ENCODE measurements around the gene DNAH11. TPM values are rescaled to one million over a fixed set of nuclear protein-coding genes. Genes with fewer than 3 reads are reported as not detected.

Gene DNAH11
- total and polyA plus RNA-seq, 2 donors (not counting 1 experiment from before 2014, with no cell fraction given) = 0.33 to 0.34 TPM

DNA sequence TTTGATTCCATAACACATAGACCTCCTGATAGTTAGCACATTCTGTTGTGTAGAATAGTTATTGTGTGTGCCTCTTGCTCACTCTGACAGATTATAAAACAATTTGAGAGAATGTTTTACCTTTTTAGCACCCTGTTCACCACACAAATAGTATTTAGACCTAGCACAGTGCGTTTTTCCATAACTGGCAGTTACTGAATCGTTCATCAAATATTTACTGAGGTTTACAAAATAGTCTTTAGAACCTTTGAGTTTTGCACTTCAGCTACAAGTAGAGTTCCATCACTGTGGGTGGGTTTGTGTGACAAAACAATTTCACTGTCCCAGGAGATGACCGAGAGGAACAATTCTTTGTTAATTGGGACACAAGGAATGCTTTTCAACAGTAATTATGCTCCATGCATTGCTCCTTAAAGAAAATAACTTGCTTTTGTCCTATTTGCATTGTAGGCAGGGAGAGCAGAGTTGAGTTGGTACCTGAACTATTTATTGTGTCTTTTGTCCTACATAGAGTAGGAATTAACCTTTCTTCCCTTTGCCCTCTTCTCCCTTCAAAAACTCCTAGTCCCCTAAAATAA lies 62.3 kb downstream of the DNAH11 start:
- H3K4me2 ChIP-seq (ENCODE audit: extremely low read depth, insufficient read depth, low read length) = no peak overlapping the region
- no peaks in the 10 kb centered on the region for H3K36me3 ChIP-seq (ENCODE audit: control insufficient read depth, insufficient read depth, low read length)
- no peaks in the 10 kb centered on the region for H3K27me3 ChIP-seq (ENCODE audit: control insufficient read depth, insufficient read depth, low read length)
- no peaks in the 10 kb centered on the region for H4K20me1 ChIP-seq (ENCODE audit: control insufficient read depth, extremely low read depth, insufficient read depth, low read length)
- H3K9ac ChIP-seq (ENCODE audit: insufficient read depth, low read length) = no peak overlapping the region
- no peaks in the 10 kb centered on the region for H3K4me1 ChIP-seq (ENCODE audit: control insufficient read depth, extremely low read depth, insufficient read depth, low read length)
- no peak for DNase-seq (ENCODE audit: low read depth in 2 of 2)
- H3K9me3 ChIP-seq (ENCODE audit: control insufficient read depth, insufficient read depth, low read depth, low read length) = no peaks in the 10 kb centered on the region
- H3K27ac ChIP-seq (ENCODE audit: insufficient read depth, low read length) = no peak overlapping the region
- TF ChIP-seq, protein P1, sequence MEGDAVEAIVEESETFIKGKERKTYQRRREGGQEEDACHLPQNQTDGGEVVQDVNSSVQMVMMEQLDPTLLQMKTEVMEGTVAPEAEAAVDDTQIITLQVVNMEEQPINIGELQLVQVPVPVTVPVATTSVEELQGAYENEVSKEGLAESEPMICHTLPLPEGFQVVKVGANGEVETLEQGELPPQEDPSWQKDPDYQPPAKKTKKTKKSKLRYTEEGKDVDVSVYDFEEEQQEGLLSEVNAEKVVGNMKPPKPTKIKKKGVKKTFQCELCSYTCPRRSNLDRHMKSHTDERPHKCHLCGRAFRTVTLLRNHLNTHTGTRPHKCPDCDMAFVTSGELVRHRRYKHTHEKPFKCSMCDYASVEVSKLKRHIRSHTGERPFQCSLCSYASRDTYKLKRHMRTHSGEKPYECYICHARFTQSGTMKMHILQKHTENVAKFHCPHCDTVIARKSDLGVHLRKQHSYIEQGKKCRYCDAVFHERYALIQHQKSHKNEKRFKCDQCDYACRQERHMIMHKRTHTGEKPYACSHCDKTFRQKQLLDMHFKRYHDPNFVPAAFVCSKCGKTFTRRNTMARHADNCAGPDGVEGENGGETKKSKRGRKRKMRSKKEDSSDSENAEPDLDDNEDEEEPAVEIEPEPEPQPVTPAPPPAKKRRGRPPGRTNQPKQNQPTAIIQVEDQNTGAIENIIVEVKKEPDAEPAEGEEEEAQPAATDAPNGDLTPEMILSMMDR (conservative IDR thresholded peaks at IDR 0.05 in 1 of 2, IDR thresholded peaks at IDR 0.05 in 1 of 2; ENCODE audit: low read depth in 1 of 2, low read length in 2 of 2) = no peak
- no peak for TF ChIP-seq EZH2 (IDR thresholded peaks at IDR 0.05; ENCODE audit: low read length, missing control alignments)
- H3K4me3 ChIP-seq (replicated peaks in 1 of 4; ENCODE audit: control extremely low read depth in 1 of 4, insufficient read depth in 1 of 4, low read depth in 3 of 4, low read length in 4 of 4) = no peak overlapping the region
- H3K79me2 ChIP-seq (ENCODE audit: control insufficient read depth, insufficient read depth, low read length) = no peaks in the 10 kb centered on the region
- no peak overlapping the region for H2AFZ ChIP-seq (ENCODE audit: low read length)

DNA sequence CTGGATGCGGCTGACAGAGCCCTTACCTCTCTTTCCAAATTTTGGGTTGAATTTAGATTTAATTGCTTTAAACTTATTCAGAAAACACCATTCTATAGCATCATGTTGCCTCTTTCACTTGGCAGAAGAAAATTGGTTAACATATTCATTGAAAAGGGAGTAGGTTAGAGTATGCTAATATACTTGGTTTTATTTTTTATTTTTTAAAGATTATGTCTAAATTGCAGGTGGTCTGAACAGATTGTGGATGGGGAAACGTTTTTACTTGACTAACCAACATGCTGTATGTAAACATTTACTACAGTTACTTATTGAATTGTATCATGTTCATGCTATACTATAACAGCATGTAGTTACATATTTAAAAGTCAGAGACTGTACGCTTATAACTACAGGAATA lies 65.6 kb downstream of the DNAH11 start:
- DNase-seq (ENCODE audit: low read depth in 2 of 2) = no peak
- no peak overlapping the region for H3K9ac ChIP-seq (ENCODE audit: insufficient read depth, low read length)
- H4K20me1 ChIP-seq (ENCODE audit: control insufficient read depth, extremely low read depth, insufficient read depth, low read length) = no peaks in the 10 kb centered on the region
- H3K79me2 ChIP-seq (ENCODE audit: control insufficient read depth, insufficient read depth, low read length) = no peaks in the 10 kb centered on the region
- H3K9me3 ChIP-seq (ENCODE audit: control insufficient read depth, insufficient read depth, low read depth, low read length) = no peaks in the 10 kb centered on the region
- no peaks in the 10 kb centered on the region for H3K4me1 ChIP-seq (ENCODE audit: control insufficient read depth, extremely low read depth, insufficient read depth, low read length)
- H3K27ac ChIP-seq (ENCODE audit: insufficient read depth, low read length) = no peak overlapping the region
- no peaks in the 10 kb centered on the region for H3K36me3 ChIP-seq (ENCODE audit: control insufficient read depth, insufficient read depth, low read length)
- no peak overlapping the region for H3K4me3 ChIP-seq (replicated peaks in 1 of 4; ENCODE audit: control extremely low read depth in 1 of 4, insufficient read depth in 1 of 4, low read depth in 3 of 4, low read length in 4 of 4)
- H3K27me3 ChIP-seq (ENCODE audit: control insufficient read depth, insufficient read depth, low read length) = no peaks in the 10 kb centered on the region
- no peak overlapping the region for H2AFZ ChIP-seq (ENCODE audit: low read length)
- no peak for TF ChIP-seq EZH2 (IDR thresholded peaks at IDR 0.05; ENCODE audit: low read length, missing control alignments)
- TF ChIP-seq, protein P1 (conservative IDR thresholded peaks at IDR 0.05 in 1 of 2, IDR thresholded peaks at IDR 0.05 in 1 of 2; ENCODE audit: low read depth in 1 of 2, low read length in 2 of 2) = no peak
- H3K4me2 ChIP-seq (ENCODE audit: extremely low read depth, insufficient read depth, low read length) = no peak overlapping the region

DNA sequence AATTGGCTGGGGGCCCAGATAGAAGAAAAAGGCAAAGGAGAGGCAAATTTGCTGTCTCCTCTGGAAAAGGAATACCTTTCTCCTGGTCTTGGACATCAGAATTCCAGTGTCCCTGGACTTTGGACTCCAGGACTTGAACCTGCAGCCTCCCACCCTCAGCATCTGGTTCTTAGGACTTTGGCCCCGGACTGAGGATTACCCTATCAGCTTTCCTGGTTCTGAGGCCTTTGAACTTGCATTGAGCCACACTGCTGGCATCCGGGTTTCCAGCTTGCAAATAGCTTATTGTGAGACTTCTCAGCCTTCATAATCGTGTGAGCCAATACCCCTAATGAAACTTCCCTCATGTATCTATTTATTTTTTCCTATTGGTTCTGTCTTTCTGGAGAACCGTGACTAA lies 68.3 kb downstream of the DNAH11 start:
- Histone ChIP-seq H3K9ac (ENCODE audit: insufficient read depth, low read length) (no peak overlapping the region), H3K4me1 (ENCODE audit: control insufficient read depth, extremely low read depth, insufficient read depth, low read length) (no peaks in the 10 kb centered on the region), H3K27ac (ENCODE audit: insufficient read depth, low read length) (no peak overlapping the region), H3K27me3 (ENCODE audit: control insufficient read depth, insufficient read depth, low read length) (no peaks in the 10 kb centered on the region), H3K36me3 (ENCODE audit: control insufficient read depth, insufficient read depth, low read length) (no peaks in the 10 kb centered on the region), H3K4me2 (ENCODE audit: extremely low read depth, insufficient read depth, low read length) (no peak overlapping the region), H3K4me3 (replicated peaks in 1 of 4; ENCODE audit: control extremely low read depth in 1 of 4, insufficient read depth in 1 of 4, low read depth in 3 of 4, low read length in 4 of 4) (no peak overlapping the region), H3K9me3 (ENCODE audit: control insufficient read depth, insufficient read depth, low read depth, low read length) (no peaks in the 10 kb centered on the region), H3K79me2 (ENCODE audit: control insufficient read depth, insufficient read depth, low read length) (no peaks in the 10 kb centered on the region), H4K20me1 (ENCODE audit: control insufficient read depth, extremely low read depth, insufficient read depth, low read length) (no peaks in the 10 kb centered on the region), H2AFZ (ENCODE audit: low read length) (no peak overlapping the region)
- no peak for DNase-seq (ENCODE audit: low read depth in 2 of 2)
- no peak for TF ChIP-seq EZH2 (IDR thresholded peaks at IDR 0.05; ENCODE audit: low read length, missing control alignments)
- TF ChIP-seq, protein P1 (conservative IDR thresholded peaks at IDR 0.05 in 1 of 2, IDR thresholded peaks at IDR 0.05 in 1 of 2; ENCODE audit: low read depth in 1 of 2, low read length in 2 of 2) = no peak

Measured in fibroblast of lung (primary cell).